Heart right ventricle (tissue), 16 donors: ENCODE measurements around the gene DNASE1L2. TPM values are rescaled to one million over a fixed set of nuclear protein-coding genes. Genes with fewer than 3 reads are reported as not detected.

Source experiments
- ATAC-seq, 8 donors: fragments of 200-7000 bp; cut with Tn5 transposase; one replicate each; pipeline ENCODE4 v1.9.1; 2020; ENCODE audit warnings: mild to moderate bottlenecking in 8 of 8, moderate library complexity in 8 of 8, moderate number of reproducible peaks in 1 of 8
- DNase-seq, 2 donors: peaks; one replicate each; pipeline ENCODE4 v3.0.0-alpha.2; 2020
- H3K27ac ChIP-seq, 10 donors: fragments of 200-600 bp; sonication (generic) in 2 of 10; one replicate each; pipeline versions ENCODE4 v1.5.0 to v1.8.0; 2020 to 2022; ENCODE audit warnings: mild to moderate bottlenecking in 3 of 10
- H3K27me3 ChIP-seq, 7 donors: fragments of 200-600 bp; one replicate each; pipeline ENCODE4 v1.8.0; 2021 to 2022; ENCODE audit warnings: mild to moderate bottlenecking in 2 of 7
- H3K36me3 ChIP-seq, 9 donors: fragments of 200-600 bp; sonication (generic) in 1 of 9; one replicate each; pipeline versions ENCODE4 v1.5.0 to v1.8.0; 2020 to 2022; ENCODE audit warnings: mild to moderate bottlenecking in 2 of 9
- H3K4me1 ChIP-seq, 9 donors: fragments of 200-600 bp; sonication (generic) in 1 of 9; one replicate each; pipeline versions ENCODE4 v1.5.0 to v1.8.0; 2020 to 2022; ENCODE audit warnings: mild to moderate bottlenecking in 4 of 9
- H3K4me3 ChIP-seq, 10 donors: fragments of 200-600 bp; sonication (generic) in 2 of 10; one replicate each; pipeline versions ENCODE4 v1.5.0 to v1.8.0; 2020 to 2022; ENCODE audit warnings: mild to moderate bottlenecking in 7 of 10, moderate library complexity in 2 of 10
- H3K9me3 ChIP-seq, 11 donors: fragments of 200-600 bp in 10 of 11; sonication (generic) in 2 of 11; one replicate each; pipeline versions ENCODE4 v1.5.0 to v1.8.0; 2013 to 2022; ENCODE audit warnings: mild to moderate bottlenecking in 2 of 11, control low read depth in 1 of 11, moderate library complexity in 1 of 11
- WGBS, 2 donors: extraction: QIAGEN DNeasy Blood & Tissue Kit; methylation state at CpG; one replicate each; pipeline ENCODE4 v1.1.7; 2013; ENCODE audit warnings: inconsistent platforms in 1 of 2; 5-methylcytosine and 5-hydroxymethylcytosine counted together
- intact Hi-C, 10 donors: fragments of 100-400 bp; cut with DNase I; formaldehyde crosslinking; loops; one replicate each; pipeline versions ENCODE4 v1.11.1 to v1.14.2; 2022
- polyA plus RNA-seq, 2 donors: library from polyadenylated mRNA; stranded (reverse); fragments of 200-250 nt; gene quantifications; one replicate each; pipeline ENCODE4 v1.2.3, GENCODE V29; 2013
- total RNA-seq, 10 donors: library from RNA; stranded (reverse); fragmentation: NEBNext Ultra II Directional in 3 of 10; extraction: Animal tissue kit (Norgen Biotek cat#: 25700) in 3 of 10; gene quantifications; one replicate each; pipeline versions ENCODE4 v1.2.1 to v1.2.4, GENCODE V29; 2021 to 2023
- TF ChIP-seq, protein P1 (sequence below), 9 donors: fragments of 200-600 bp; sonication (generic) in 2 of 9; IDR thresholded peaks; one replicate each; pipeline versions ENCODE4 v1.5.0 to v1.8.0; 2021 to 2022; ENCODE audit warnings: antibody characterized with exemption in 9 of 9, mild to moderate bottlenecking in 5 of 9, moderate library complexity in 1 of 9
- donor health status: Arrhythmogenic right ventricular cardiomyopathy.
- donor health status: ischemic (EF 13 %, LVEDD 7.1; RV severe dilation, severe dysfunction).
- donor health status: healthy with polysubstance abuse.
- donor health status: DM: no; HTN: yes; CAD: no.
- donor health status: DM: no; HTN: no; CAD: no.
- donor health status: ischemic (EF 25% LVEDD 6.9; RV normal size, moderate dysfunction).
- donor health status: ischemic (EF 25% LVEDD 5.7; RV mildly dilated, moderate dysfunction).
- donor health status: healthy.
- donor health status: DM: yes; HTN: yes; CAD: no.
- donor health status: Ischemic cardiomyopathy.
- donor health status: ischemic (EF 35%, LVEDD 5.7; RV mildly dilated, moderate dysfunction).
- donor health status: nonischemic (EF 11% LVEDD 7.7; RV severe dilation, severe dysfunction).
- donor health status: DM: yes; HTN: yes; CAD: no.
- donor health status: PGD.
- donor health status: ischemic (EF 29% LVEDD 5.4; RV normal size, mild dysfunction).
- donor health status: nonischemic (EF 23%, LVEDD 6.1; RV moderate dilation, normal function).

DNASE1L2 gene
- total and polyA plus RNA-seq, 12 donors: 0.15 to 1.2 (median 0.35) TPM; not detected in 1

GRCh38 chr16:2243781-2244180, 7.5 kb downstream of the DNASE1L2 start:
- WGBS, 2 donors: 93 to 97% methylated on average over 11 of the region's 11 CpGs
- Histone ChIP-seq H3K27ac (no peak overlapping the region), H3K4me1 (peaks cover 0 to 8% (median 0%) of the 10 kb centered on the region in 9 donors), H3K9me3 (no peaks in the 10 kb centered on the region), H3K27me3 (no peaks in the 10 kb centered on the region), H3K36me3 (peaks cover 0 to 93% (median 53%) of the 10 kb centered on the region in 9 donors), H3K4me3 (no peak overlapping the region)
- intact Hi-C loops: no loop called here
- TF ChIP-seq, protein P1, sequence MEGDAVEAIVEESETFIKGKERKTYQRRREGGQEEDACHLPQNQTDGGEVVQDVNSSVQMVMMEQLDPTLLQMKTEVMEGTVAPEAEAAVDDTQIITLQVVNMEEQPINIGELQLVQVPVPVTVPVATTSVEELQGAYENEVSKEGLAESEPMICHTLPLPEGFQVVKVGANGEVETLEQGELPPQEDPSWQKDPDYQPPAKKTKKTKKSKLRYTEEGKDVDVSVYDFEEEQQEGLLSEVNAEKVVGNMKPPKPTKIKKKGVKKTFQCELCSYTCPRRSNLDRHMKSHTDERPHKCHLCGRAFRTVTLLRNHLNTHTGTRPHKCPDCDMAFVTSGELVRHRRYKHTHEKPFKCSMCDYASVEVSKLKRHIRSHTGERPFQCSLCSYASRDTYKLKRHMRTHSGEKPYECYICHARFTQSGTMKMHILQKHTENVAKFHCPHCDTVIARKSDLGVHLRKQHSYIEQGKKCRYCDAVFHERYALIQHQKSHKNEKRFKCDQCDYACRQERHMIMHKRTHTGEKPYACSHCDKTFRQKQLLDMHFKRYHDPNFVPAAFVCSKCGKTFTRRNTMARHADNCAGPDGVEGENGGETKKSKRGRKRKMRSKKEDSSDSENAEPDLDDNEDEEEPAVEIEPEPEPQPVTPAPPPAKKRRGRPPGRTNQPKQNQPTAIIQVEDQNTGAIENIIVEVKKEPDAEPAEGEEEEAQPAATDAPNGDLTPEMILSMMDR (IDR thresholded peaks at IDR 0.05): no peak
- DNase-seq (no peak), ATAC-seq (no peak)

DNA sequence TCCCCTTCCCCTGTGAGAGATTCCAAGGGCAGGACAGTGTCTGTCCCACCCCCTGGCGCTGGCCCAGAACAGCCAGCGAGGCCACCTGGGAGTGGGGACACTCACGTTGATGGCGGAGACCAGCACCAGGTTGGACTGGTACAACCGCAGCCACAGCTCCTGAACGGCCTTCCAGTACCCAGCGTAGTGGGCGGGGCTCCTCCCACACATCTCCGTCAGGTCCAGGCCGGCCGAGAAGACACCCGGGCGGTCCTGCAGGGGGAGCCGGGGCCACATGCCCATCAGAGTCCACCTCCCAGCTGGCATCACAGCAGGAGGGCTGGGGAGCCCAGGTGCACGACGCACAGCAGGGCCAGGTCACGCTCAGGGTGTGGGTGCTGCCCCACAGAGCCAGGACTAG, 8.1 kb downstream of the DNASE1L2 start:
- intact Hi-C loops: no loop called here
- TF ChIP-seq, protein P1 (IDR thresholded peaks at IDR 0.05): no peak
- Histone ChIP-seq H3K36me3 (peaks cover 0 to 95% (median 53%) of the 10 kb centered on the region in 9 donors), H3K27ac (no peak overlapping the region), H3K4me1 (peaks cover 0 to 8% (median 0%) of the 10 kb centered on the region in 9 donors), H3K27me3 (no peaks in the 10 kb centered on the region), H3K9me3 (no peaks in the 10 kb centered on the region), H3K4me3 (no peak overlapping the region)
- DNase-seq: no peak
- ATAC-seq: peak in 3 of 8 donors; percentile 10 to 22 (median 11)
- 76 to 78% methylated on average over 17 of the region's 17 CpGs for WGBS, 2 donors

- no peak for DNase-seq
- Histone ChIP-seq H3K9me3 (no peaks in the 10 kb centered on the region), H3K4me3 (no peak overlapping the region), H3K4me1 (peaks cover 0 to 16% (median 4%) of the 10 kb centered on the region in 9 donors), H3K27ac (no peak overlapping the region), H3K36me3 (peaks cover 0 to 90% (median 53%) of the 10 kb centered on the region in 9 donors), H3K27me3 (no peaks in the 10 kb centered on the region)
- no peak for ATAC-seq
- intact Hi-C loops: no loop called here
- TF ChIP-seq, protein P1 (IDR thresholded peaks at IDR 0.05): no peak
- WGBS, 2 donors: 93 to 94% methylated on average over 30 of the region's 30 CpGs
Observed at GRCh38 chr16:2244926-2245795, 8.9 kb downstream of the DNASE1L2 start.

GRCh38 chr16:2246301-2246885, 10.1 kb downstream of the DNASE1L2 start:
- H3K4me1 ChIP-seq: peaks cover 0 to 23% (median 12%) of the 10 kb centered on the region in 9 donors
- H3K36me3 ChIP-seq: peaks cover 0 to 77% (median 48%) of the 10 kb centered on the region in 9 donors
- H3K27me3 ChIP-seq: no peaks in the 10 kb centered on the region
- TF ChIP-seq, protein P1 (IDR thresholded peaks at IDR 0.05): no peak
- H3K9me3 ChIP-seq: no peaks in the 10 kb centered on the region
- DNase-seq: no peak
- H3K4me3 ChIP-seq: no peak overlapping the region
- no peak overlapping the region for H3K27ac ChIP-seq
- 83 to 84% methylated on average over 18 of the region's 18 CpGs for WGBS, 2 donors
- ATAC-seq: peak in 1 of 8 donors; percentile 17
- intact Hi-C loops: no loop called here
